SU-DHL-6 (cell line): ENCODE data around the gene ALOX5.
"Not testable (repeated sequence)": the region's sequence is repeated elsewhere in the genome, so short reads cannot be mapped to it uniquely, and the experiment has no call there.

ENCODE experiments used
- EZH2phosphoT487 ChIP-seq: fragments of 200-600 bp; sonication (generic), shearing (Covaris generic); conservative IDR thresholded peaks from 2 replicates; pipeline ENCODE4 v1.6.1; 2018; ENCODE audit warnings: mild to moderate bottlenecking, antibody characterized with exemption, low read length, moderate library complexity, mixed read lengths
- TF ChIP-seq, protein P1 (sequence below): fragments of 200-600 bp; sonication (generic); IDR thresholded peaks from one replicate; pipeline ENCODE4 v1.5.1; 2017; ENCODE audit warnings: antibody characterized with exemption, mild to moderate bottlenecking, low read length, moderate library complexity; ENCODE audit not compliant: insufficient read depth, poor library complexity, severe bottlenecking

DNA sequence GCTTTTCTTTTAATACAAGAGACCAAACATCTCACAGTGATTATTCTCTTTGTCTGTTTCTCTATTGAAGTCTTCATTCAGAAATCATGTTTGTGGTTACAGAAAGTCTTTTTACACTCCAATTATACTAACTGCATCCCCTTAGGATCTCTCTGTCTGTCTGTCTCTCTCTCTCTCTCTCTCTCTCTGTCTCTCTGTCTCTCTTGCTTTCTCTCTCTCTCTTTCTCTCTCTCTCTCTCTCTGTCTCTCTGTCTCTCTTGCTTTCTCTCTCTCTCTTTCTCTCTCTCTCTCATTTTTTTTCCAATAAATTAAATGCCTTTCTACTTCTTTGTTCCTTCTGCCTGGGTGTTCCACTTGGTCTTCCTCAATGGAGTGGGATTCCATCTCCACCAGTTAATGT, 35.3 kb downstream of the ALOX5 start:
- TF ChIP-seq, protein P1, sequence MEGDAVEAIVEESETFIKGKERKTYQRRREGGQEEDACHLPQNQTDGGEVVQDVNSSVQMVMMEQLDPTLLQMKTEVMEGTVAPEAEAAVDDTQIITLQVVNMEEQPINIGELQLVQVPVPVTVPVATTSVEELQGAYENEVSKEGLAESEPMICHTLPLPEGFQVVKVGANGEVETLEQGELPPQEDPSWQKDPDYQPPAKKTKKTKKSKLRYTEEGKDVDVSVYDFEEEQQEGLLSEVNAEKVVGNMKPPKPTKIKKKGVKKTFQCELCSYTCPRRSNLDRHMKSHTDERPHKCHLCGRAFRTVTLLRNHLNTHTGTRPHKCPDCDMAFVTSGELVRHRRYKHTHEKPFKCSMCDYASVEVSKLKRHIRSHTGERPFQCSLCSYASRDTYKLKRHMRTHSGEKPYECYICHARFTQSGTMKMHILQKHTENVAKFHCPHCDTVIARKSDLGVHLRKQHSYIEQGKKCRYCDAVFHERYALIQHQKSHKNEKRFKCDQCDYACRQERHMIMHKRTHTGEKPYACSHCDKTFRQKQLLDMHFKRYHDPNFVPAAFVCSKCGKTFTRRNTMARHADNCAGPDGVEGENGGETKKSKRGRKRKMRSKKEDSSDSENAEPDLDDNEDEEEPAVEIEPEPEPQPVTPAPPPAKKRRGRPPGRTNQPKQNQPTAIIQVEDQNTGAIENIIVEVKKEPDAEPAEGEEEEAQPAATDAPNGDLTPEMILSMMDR, result not testable (repeated sequence)
- TF ChIP-seq EZH2phosphoT487, result not testable (repeated sequence)
